Ovary (tissue), 3 donors: Measurements from ENCODE around the gene UBE2G1.

Experiments
- EP300 ChIP-seq: sonication (generic); formaldehyde crosslinking; IDR thresholded peaks from one replicate; pipeline ENCODE4 v1.6.1; 2017; ENCODE audit warnings: antibody characterized with exemption
- POLR2A ChIP-seq: fragments of 450-650 bp; IDR thresholded peaks from one replicate; pipeline ENCODE4 v1.6.1; 2017; ENCODE audit warnings: antibody characterized with exemption, mild to moderate bottlenecking, moderate library complexity
- TF ChIP-seq, protein P1 (sequence below), 3 donors: fragments of 450-650 bp in 2 of 3; fragments of 200-600 bp in 1 of 3; IDR thresholded peaks; one replicate each; pipeline versions ENCODE4 v1.5.1 to v1.8.0; 2016 to 2022; ENCODE audit warnings: antibody characterized with exemption in 3 of 3, mild to moderate bottlenecking in 1 of 3
- donor health status: DM: no; HTN: no; CAD: no.

DNA sequence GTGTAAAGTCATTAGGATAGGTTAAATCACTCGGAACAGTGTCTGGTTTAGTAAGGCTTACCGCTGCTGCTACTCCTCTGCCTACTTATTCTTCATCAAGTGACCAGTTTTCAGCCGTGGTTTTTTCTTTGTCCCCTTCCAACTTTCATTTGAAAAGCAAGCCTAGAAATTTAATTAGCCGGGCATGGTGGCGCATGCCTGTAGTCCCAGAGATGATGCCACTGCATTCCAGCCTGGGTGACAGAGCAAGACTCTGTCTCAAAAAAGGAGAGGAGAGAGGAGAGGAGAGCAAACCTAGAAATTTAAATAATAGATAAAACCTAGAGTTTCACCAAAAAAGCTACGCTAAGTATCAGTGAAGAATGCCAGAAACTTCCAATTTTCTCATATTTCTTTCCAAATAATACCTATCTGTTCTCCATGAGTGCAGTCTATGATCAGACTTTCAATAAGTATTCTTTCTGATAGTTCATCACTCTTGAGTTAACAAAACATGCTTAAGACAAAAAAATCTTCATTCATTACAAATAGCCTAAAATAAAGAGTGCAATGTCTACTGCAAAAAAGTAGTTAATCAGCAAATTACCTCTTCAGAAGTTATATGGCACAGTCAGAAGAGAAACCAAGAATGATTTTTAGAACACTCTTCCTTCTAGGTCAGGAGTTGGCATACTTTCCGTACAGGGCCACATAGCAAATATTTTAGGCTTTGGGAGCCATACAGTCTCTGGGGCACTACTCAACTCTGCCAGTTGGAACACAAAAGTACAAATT is 117.8 kb downstream of the UBE2G1 start:
- TF ChIP-seq, protein P1, sequence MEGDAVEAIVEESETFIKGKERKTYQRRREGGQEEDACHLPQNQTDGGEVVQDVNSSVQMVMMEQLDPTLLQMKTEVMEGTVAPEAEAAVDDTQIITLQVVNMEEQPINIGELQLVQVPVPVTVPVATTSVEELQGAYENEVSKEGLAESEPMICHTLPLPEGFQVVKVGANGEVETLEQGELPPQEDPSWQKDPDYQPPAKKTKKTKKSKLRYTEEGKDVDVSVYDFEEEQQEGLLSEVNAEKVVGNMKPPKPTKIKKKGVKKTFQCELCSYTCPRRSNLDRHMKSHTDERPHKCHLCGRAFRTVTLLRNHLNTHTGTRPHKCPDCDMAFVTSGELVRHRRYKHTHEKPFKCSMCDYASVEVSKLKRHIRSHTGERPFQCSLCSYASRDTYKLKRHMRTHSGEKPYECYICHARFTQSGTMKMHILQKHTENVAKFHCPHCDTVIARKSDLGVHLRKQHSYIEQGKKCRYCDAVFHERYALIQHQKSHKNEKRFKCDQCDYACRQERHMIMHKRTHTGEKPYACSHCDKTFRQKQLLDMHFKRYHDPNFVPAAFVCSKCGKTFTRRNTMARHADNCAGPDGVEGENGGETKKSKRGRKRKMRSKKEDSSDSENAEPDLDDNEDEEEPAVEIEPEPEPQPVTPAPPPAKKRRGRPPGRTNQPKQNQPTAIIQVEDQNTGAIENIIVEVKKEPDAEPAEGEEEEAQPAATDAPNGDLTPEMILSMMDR (IDR thresholded peaks at IDR 0.05) = no peak
- TF ChIP-seq EP300 (no peak), POLR2A (no peak)
